C1 segment of cervical spinal cord (tissue), 14 donors: ENCODE data around the gene SDS.
A peak's percentile ranks its signal among the peaks of the same experiment; 100 is the strongest.

Source experiments
- DNase-seq, 14 donors: peaks; one replicate each; lab custom pipeline; 2025; lab: John Stamatoyannopoulos, UW

The SDS gene

GRCh38 chr12:113400362-113400761 lies 3.3 kb downstream of the SDS start:
- DNase-seq: no peak

- no peak for DNase-seq
Measured at GRCh38 chr12:113399490-113399889, 4.2 kb downstream of the SDS start.

GRCh38 chr12:113398346-113399290 lies 5.1 kb downstream of the SDS start:
- DNase-seq: no peak

GRCh38 chr12:113397497-113398197 lies 6.0 kb downstream of the SDS start:
- DNase-seq: peak in 1 of 14 donors; percentile 33

GRCh38 chr12:113396828-113397496 lies 6.7 kb downstream of the SDS start:
- peak in 8 of 14 donors; percentile 13 to 67 (median 28) for DNase-seq

GRCh38 chr12:113396200-113396599 lies 7.5 kb downstream of the SDS start:
- DNase-seq: no peak

GRCh38 chr12:113395119-113395518 lies 8.6 kb downstream of the SDS start:
- no peak for DNase-seq

GRCh38 chr12:113393749-113394148 lies 9.9 kb downstream of the SDS start:
- no peak for DNase-seq

GRCh38 chr12:113392988-113393579 lies 10.6 kb downstream of the SDS start:
- peak in 1 of 14 donors; percentile 28 for DNase-seq

GRCh38 chr12:113392520-113392919 lies 11.2 kb downstream of the SDS start:
- no peak for DNase-seq

GRCh38 chr12:113391650-113392337 lies 11.9 kb downstream of the SDS start:
- no peak for DNase-seq

GRCh38 chr12:113391145-113391544 lies 12.5 kb downstream of the SDS start:
- no peak for DNase-seq

GRCh38 chr12:113390064-113391043 lies 13.3 kb downstream of the SDS start:
- DNase-seq: no peak

GRCh38 chr12:113388351-113388750 lies 15.3 kb downstream of the SDS start:
- no peak for DNase-seq

GRCh38 chr12:113387631-113388030 lies 16.1 kb downstream of the SDS start:
- no peak for DNase-seq

- DNase-seq: no peak
Measured at GRCh38 chr12:113386866-113387566, 16.7 kb downstream of the SDS start.

- DNase-seq: peak in 4 of 14 donors; percentile 8 to 39 (median 20)
Measured at GRCh38 chr12:113385282-113385882, 18.3 kb downstream of the SDS start.

GRCh38 chr12:113384778-113385177 lies 18.9 kb downstream of the SDS start:
- DNase-seq: no peak

GRCh38 chr12:113382206-113382605 lies 21.5 kb downstream of the SDS start:
- no peak for DNase-seq
